Naive B cell (primary cell): Measurements from ENCODE around the gene ARRDC1. TPM values are rescaled to one million over a fixed set of nuclear protein-coding genes. Genes with fewer than 3 reads are reported as not detected.
"Not testable (repeated sequence)": the region's sequence is repeated elsewhere in the genome, so short reads cannot be mapped to it uniquely, and the experiment has no call there.

Experiments used
- ATAC-seq, 2 donors: fragments of 150-1000 bp; cut with Tn5 transposase; 2 replicates each; pipeline ENCODE4 v1.10.0; 2021; ENCODE audit warnings: low read depth in 2 of 2, mild to moderate bottlenecking in 2 of 2, moderate library complexity in 2 of 2
- DNase-seq: peaks from one replicate; pipeline ENCODE4 v3.0.0; 2022
- H3K27ac Mint-ChIP-seq, 6 donors: one replicate each; pipeline ENCODE4 v1.8.0; 2020 to 2022; ENCODE audit warnings: mild to moderate bottlenecking in 6 of 6, mixed read lengths in 6 of 6, moderate library complexity in 5 of 6, inconsistent platforms in 2 of 6
- H3K27me3 Mint-ChIP-seq, 3 donors: one replicate each; pipeline ENCODE4 v1.8.0; 2021 to 2022; ENCODE audit warnings: mixed read lengths in 3 of 3, mild to moderate bottlenecking in 1 of 3
- H3K36me3 Mint-ChIP-seq, 2 donors: one replicate each; pipeline ENCODE4 v1.8.0; 2020 to 2022; ENCODE audit warnings: mixed read lengths in 2 of 2, inconsistent platforms in 1 of 2, mild to moderate bottlenecking in 1 of 2
- H3K4me1 Mint-ChIP-seq, 3 donors: one replicate each; pipeline ENCODE4 v1.8.0; 2020 to 2022; ENCODE audit warnings: mixed read lengths in 3 of 3, inconsistent platforms in 1 of 3, mild to moderate bottlenecking in 1 of 3, moderate library complexity in 1 of 3
- H3K4me3 Mint-ChIP-seq, 8 donors: one replicate each; pipeline ENCODE4 v1.8.0; 2020 to 2022; ENCODE audit warnings: mild to moderate bottlenecking in 8 of 8, mixed read lengths in 8 of 8, moderate library complexity in 8 of 8, inconsistent platforms in 2 of 8
- H3K9me3 Mint-ChIP-seq, 7 donors: one replicate each; pipeline ENCODE4 v1.8.0; 2020 to 2022; ENCODE audit warnings: mixed read lengths in 7 of 7, mild to moderate bottlenecking in 5 of 7, inconsistent platforms in 2 of 7, moderate library complexity in 1 of 7
- polyA plus RNA-seq, 6 donors: library from polyadenylated mRNA; unstranded; fragments of 300-500 nt; fragmentation: Illumina TruSeq; gene quantifications; one replicate each; pipeline ENCODE4 v1.2.3, GENCODE V29; 2021; ENCODE audit warnings: low read depth in 6 of 6

Gene ARRDC1
- polyA plus RNA-seq, result 10 to 100 TPM; 30.3 to 65.5 (median 40.0) TPM

DNA sequence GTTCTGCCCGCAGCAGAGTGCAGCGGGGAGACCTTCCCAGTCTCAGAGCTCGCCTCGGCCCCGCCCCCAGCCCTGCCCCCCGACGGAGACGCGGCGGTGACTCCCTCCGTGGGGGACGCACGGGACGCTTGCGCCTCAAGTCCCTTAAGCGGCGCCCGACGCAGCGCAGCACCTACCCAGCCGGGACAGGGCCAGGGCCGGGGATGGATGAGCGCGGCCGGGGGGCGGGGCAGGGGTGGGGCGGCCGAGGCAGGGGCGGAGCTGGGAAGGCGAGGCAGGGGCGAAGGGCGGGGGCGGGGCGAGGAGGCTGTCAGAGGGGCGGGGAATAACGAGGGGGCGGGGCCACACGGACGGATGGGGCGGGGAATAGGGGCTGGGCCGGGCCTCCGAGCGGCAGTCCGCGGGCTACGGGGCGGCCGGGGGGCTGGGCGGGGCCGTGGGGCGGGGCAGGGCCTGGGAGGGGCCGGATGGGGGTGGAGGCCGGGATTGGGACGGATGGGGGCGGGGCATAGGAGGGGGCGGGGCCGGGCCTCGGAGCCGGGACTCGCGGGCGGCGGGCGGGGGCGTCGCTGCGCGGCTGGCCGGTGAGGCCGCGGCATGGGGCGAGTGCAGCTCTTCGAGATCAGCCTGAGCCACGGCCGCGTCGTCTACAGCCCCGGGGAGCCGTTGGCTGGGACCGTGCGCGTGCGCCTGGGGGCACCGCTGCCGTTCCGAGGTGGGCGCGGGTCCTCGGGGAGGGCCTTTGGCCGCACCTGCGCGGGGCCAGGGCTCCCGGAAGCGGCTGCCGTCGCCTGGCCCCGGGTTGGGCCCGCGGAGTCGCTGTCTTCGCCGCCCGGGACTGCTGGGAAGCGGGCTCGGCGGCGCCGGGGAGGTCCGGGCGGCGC is at the start of gene ARRDC1:
Gene ARRDC1 (plus strand): TSS at position 566 of the 884 bp plus-strand sequence. CDS start 32 bp downstream, at position 598.
- ATAC-seq (peak; percentile 83 to 88), DNase-seq (peak; percentile 83)
- no peaks in the 10 kb centered on the region for H3K9me3 Mint-ChIP-seq
- peak within 1 kb of the TSS; percentile 71 to 93 (median 82) for H3K4me3 Mint-ChIP-seq
- H3K36me3 Mint-ChIP-seq, result no peaks in the 10 kb centered on the region
- no peaks in the 10 kb centered on the region for H3K27me3 Mint-ChIP-seq
- H3K27ac Mint-ChIP-seq, result peak within 1 kb of the TSS in 4 of 6 donors; percentile 65 to 88 (median 72)
- H3K4me1 Mint-ChIP-seq, result peaks cover 15 to 39% (median 27%) of the 10 kb centered on the region in 3 donors

DNA sequence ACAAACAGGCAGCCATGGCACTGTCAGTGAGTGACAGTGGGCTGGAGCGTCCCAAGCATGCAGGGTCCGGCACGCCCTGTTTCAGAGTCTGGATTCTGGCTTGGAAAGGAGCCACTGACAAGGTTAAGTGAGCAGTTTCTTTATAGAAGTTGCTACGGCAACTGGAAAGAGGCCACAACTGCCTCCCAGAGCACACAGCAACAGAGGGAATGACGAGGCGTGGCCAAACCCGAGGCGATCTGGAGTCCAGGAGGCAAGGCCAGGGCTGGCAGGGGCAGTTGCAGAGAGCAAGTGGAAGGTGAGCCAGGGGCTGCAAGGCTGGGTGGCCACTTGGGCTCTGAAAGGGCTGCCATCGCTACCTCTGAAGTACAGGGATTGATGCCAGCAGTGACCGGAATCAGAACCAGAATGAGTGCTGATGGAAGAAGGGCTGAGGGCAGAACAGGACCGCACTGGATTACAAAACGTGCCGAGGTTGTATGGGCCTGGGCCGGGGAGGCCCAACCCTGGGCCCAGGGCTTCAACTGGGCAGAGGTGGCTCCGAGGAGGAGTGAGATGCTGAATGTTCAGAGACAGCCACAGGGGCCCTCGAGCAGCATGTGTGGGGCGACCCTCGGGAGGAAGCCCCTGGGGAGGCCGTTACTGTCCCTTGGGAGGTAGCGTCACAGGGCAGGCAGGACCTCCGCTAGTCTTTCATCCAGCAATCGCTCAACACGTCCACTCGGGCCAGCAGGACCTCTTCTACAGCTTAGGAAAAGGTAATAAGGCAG is 49.2 kb upstream of the ARRDC1 start:
- no peak for DNase-seq
- Mint-ChIP-seq H3K27me3 (no peaks in the 10 kb centered on the region), H3K27ac (peak overlapping the region in 2 of 6 donors; percentile 44 to 78), H3K4me3 (no peak overlapping the region), H3K4me1 (peaks cover 6 to 15% (median 9%) of the 10 kb centered on the region in 3 donors), H3K36me3 (peaks cover 12 to 15% of the 10 kb centered on the region in 2 donors), H3K9me3 (no peaks in the 10 kb centered on the region)
- no peak for ATAC-seq

GRCh38 chr9:137558127-137558526 is 47.4 kb upstream of the ARRDC1 start:
- no peak for ATAC-seq
- no peaks in the 10 kb centered on the region for H3K27me3 Mint-ChIP-seq
- DNase-seq, result no peak
- H3K36me3 Mint-ChIP-seq, result peaks cover 12 to 16% of the 10 kb centered on the region in 2 donors
- peaks cover 0 to 10% (median 7%) of the 10 kb centered on the region in 3 donors for H3K4me1 Mint-ChIP-seq
- peak overlapping the region in 1 of 6 donors; percentile 74 for H3K27ac Mint-ChIP-seq
- H3K9me3 Mint-ChIP-seq, result peaks cover 0 to 1% (median 0%) of the 10 kb centered on the region in 7 donors
- H3K4me3 Mint-ChIP-seq, result no peak overlapping the region

DNA sequence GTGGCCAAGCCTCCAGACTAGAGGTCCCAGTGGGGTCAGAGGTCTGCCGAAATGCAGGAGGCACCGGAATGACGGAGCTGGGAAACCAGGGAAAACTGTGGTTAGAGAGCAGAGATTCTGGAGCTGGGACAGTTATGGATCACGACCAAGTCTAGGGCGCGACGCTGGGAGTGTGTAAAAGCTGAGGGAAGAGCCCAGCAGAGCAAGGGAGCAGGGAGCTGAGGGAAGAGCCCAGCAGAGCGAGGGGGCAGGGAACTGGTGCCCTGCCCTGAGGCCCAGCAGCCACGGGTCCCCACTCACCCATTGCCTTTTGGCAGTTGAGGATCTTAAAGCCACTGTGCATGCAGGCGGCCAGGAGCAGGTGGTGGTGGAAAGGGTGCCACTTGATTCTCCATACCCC is 41.4 kb upstream of the ARRDC1 start:
- Mint-ChIP-seq H3K27me3 (no peaks in the 10 kb centered on the region), H3K9me3 (peaks cover 0 to 9% (median 4%) of the 10 kb centered on the region in 7 donors), H3K36me3 (peaks cover 8 to 21% of the 10 kb centered on the region in 2 donors), H3K4me3 (peak overlapping the region in 2 of 8 donors; percentile 45 to 73), H3K4me1 (peaks cover 19 to 27% (median 26%) of the 10 kb centered on the region in 3 donors), H3K27ac (peak overlapping the region in 3 of 6 donors; percentile 66 to 80 (median 74))
- ATAC-seq (no peak), DNase-seq (no peak)

DNA sequence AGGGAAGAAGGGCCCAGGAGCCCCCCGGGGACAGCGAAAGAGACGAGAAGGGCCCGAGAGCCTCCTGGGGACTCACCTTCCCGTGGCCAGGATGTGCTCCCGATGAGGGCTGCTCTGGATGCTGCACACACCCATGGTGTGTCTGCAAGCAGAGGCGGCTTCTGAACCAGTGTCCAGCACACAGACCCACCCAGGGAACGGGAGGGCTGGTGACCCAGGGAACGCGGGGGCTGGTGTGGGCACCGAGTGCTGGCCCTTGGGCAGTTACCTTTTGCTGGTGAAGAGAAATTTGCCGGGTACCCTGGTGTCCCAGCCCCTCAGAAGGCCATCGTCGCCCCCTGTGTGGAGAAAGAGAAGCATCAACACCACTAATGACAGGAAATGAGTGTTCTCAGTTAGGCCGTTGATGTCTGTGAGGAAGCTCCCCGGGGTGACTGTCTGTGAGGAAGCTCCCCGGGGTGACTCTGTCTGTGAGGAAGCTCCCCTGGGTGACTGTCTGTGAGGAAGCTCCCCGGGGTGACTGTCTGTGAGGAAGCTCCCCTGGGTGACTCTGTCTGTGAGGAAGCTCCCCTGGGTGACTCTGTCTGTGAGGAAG is 40.6 kb upstream of the ARRDC1 start:
- H3K4me3 Mint-ChIP-seq, result no peak overlapping the region
- H3K36me3 Mint-ChIP-seq, result peaks cover 8 to 17% of the 10 kb centered on the region in 2 donors
- peak overlapping the region in 3 of 6 donors; percentile 72 to 80 (median 76) for H3K27ac Mint-ChIP-seq
- peaks cover 19 to 30% (median 26%) of the 10 kb centered on the region in 3 donors for H3K4me1 Mint-ChIP-seq
- DNase-seq, result no peak
- ATAC-seq, result peak in 1 of 2 donors; percentile 30
- no peaks in the 10 kb centered on the region for H3K27me3 Mint-ChIP-seq
- H3K9me3 Mint-ChIP-seq, result peaks cover 0 to 9% (median 4%) of the 10 kb centered on the region in 7 donors

DNA sequence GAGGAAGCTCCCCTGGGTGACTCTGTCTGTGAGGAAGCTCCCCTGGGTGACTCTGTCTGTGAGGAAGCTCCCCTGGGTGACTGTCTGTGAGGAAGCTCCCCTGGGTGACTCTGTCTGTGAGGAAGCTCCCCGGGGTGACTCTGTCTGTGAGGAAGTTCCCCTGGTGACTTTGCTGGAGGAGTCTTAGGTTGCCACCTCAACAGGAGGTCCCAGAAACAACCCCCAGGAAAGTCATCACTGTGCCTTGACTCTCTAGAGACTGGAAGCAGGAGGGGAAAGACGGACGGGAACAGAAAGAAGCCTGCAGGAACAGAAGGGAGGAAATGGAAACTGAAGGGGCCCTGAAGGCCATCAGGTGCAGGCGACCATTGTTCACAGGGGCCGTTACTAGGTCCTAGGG is 37.0 kb upstream of the ARRDC1 start:
- Mint-ChIP-seq H3K4me3 (peak overlapping the region in 1 of 8 donors; percentile 47), H3K4me1 (peaks cover 24 to 38% (median 37%) of the 10 kb centered on the region in 3 donors)
- ATAC-seq, result peak; percentile 41 to 65

GRCh38 chr9:137569609-137570203 is 35.8 kb upstream of the ARRDC1 start:
- peaks cover 14 to 25% (median 25%) of the 10 kb centered on the region in 3 donors for H3K4me1 Mint-ChIP-seq
- H3K36me3 Mint-ChIP-seq, result peaks cover 8 to 9% of the 10 kb centered on the region in 2 donors
- H3K9me3 Mint-ChIP-seq, result peaks cover 0 to 2% (median 0%) of the 10 kb centered on the region in 7 donors
- ATAC-seq (no peak), DNase-seq (no peak)
- no peaks in the 10 kb centered on the region for H3K27me3 Mint-ChIP-seq
- H3K4me3 Mint-ChIP-seq, result no peak overlapping the region
- H3K27ac Mint-ChIP-seq, result peak overlapping the region in 1 of 6 donors; percentile 67

More for the DNA sequence above, 37.0 kb upstream of the ARRDC1 start:
- not testable (repeated sequence) for H3K27me3 Mint-ChIP-seq, H3K9me3 Mint-ChIP-seq, DNase-seq
- Mint-ChIP-seq H3K36me3 (peaks cover 16 to 20% of the 10 kb centered on the region in 2 donors), H3K27ac (peak overlapping the region; percentile 38 to 92 (median 86))

- Mint-ChIP-seq H3K27ac (peak overlapping the region in 5 of 6 donors; percentile 59 to 91 (median 76)), H3K27me3 (no peaks in the 10 kb centered on the region), H3K4me1 (peaks cover 18 to 31% (median 29%) of the 10 kb centered on the region in 3 donors), H3K4me3 (peak overlapping the region in 2 of 8 donors; percentile 32 to 44), H3K36me3 (peaks cover 15 to 16% of the 10 kb centered on the region in 2 donors), H3K9me3 (peaks cover 0 to 2% (median 0%) of the 10 kb centered on the region in 7 donors)
- DNase-seq (no peak), ATAC-seq (no peak)
These were observed 34.9 kb upstream of the ARRDC1 start for GRCh38 chr9:137570566-137570965.

GRCh38 chr9:137574192-137574591 is 31.3 kb upstream of the ARRDC1 start:
- Mint-ChIP-seq H3K36me3 (peaks cover 17 to 19% of the 10 kb centered on the region in 2 donors), H3K27me3 (no peaks in the 10 kb centered on the region), H3K4me1 (peaks cover 36 to 50% (median 38%) of the 10 kb centered on the region in 3 donors), H3K4me3 (no peak overlapping the region), H3K9me3 (no peaks in the 10 kb centered on the region), H3K27ac (no peak overlapping the region)
- DNase-seq, result no peak
- ATAC-seq, result no peak

GRCh38 chr9:137575364-137575715 is 30.1 kb upstream of the ARRDC1 start:
- Mint-ChIP-seq H3K36me3 (peaks cover 17 to 19% of the 10 kb centered on the region in 2 donors), H3K4me3 (peak overlapping the region in 1 of 8 donors; percentile 75), H3K27me3 (no peaks in the 10 kb centered on the region), H3K4me1 (peaks cover 31 to 50% (median 41%) of the 10 kb centered on the region in 3 donors), H3K27ac (peak overlapping the region in 1 of 6 donors; percentile 37), H3K9me3 (no peaks in the 10 kb centered on the region)
- ATAC-seq (no peak), DNase-seq (no peak)

DNA sequence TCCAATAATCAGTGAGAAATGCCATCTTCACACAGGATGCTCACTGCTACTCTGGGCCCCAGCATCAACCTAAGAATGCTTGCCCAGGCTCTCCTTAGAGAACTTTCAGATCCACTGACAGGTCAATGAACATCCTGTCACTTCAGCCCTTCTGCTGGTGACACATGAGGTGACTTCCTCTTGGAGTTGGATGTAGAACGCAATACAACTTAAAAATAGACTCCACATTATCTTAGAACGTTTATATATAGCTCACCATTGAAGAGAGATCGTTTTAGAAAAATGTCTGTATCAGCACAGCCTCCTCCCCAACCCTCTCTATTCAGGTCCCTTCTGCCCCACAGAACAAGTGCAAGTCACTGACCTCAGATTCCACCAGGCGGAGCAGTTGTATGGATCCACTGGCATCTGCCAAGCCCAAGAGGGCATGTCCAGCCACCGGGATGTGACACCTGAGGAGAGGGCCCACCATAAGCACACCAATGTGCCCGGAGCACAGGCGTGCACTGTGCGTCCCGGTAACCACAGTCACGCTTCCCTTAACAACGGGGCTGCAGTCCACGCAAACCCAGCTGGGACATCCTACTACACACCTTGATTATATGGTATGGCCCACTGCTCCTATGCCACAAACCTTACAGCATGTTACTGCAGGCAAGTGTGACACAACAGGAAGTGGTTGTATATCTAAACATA is 29.6 kb upstream of the ARRDC1 start:
- Mint-ChIP-seq H3K27ac (peak overlapping the region in 2 of 6 donors; percentile 37 to 47), H3K4me1 (peaks cover 25 to 45% (median 35%) of the 10 kb centered on the region in 3 donors), H3K36me3 (peaks cover 17 to 19% of the 10 kb centered on the region in 2 donors), H3K27me3 (no peaks in the 10 kb centered on the region), H3K4me3 (peak overlapping the region in 5 of 8 donors; percentile 36 to 75 (median 67)), H3K9me3 (no peaks in the 10 kb centered on the region)
- ATAC-seq, result no peak
- no peak for DNase-seq
